ENCODE data around the gene HDAC11.
"Not testable (repeated sequence)": the region's sequence is repeated elsewhere in the genome, so short reads cannot be mapped to it uniquely, and the experiment has no call there.

Gene HDAC11

DNA sequence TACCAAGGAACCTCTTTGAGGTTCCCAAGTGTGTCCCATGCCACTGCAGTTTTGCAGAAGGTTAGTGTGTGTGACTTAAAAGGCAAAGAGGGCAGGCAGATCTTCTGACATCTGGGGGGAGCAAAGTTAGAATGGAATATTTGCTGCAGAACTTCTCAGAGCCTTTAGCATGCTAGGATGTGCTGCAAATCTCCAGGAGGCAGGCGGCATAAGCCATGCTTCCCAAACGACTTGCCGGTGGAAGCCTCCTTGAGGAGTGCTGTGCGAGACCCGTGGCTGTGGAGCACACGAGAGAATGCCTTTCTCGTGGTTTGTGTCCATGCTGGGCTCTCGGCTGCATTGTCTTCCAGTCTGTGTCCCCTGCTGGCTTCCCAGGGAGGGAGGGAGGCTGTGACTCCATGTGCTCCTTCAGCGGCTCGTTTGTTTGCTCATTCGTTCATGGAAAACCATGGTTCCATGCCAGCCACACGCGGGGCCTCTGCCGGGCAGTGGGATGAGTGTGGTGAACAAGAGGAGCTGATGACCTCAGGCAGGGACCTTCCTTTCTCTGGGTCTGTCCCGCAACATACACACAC, 13.8 kb downstream of the HDAC11 start:
- DNase-seq (ENCODE audit: low spot score), result no peak

DNA sequence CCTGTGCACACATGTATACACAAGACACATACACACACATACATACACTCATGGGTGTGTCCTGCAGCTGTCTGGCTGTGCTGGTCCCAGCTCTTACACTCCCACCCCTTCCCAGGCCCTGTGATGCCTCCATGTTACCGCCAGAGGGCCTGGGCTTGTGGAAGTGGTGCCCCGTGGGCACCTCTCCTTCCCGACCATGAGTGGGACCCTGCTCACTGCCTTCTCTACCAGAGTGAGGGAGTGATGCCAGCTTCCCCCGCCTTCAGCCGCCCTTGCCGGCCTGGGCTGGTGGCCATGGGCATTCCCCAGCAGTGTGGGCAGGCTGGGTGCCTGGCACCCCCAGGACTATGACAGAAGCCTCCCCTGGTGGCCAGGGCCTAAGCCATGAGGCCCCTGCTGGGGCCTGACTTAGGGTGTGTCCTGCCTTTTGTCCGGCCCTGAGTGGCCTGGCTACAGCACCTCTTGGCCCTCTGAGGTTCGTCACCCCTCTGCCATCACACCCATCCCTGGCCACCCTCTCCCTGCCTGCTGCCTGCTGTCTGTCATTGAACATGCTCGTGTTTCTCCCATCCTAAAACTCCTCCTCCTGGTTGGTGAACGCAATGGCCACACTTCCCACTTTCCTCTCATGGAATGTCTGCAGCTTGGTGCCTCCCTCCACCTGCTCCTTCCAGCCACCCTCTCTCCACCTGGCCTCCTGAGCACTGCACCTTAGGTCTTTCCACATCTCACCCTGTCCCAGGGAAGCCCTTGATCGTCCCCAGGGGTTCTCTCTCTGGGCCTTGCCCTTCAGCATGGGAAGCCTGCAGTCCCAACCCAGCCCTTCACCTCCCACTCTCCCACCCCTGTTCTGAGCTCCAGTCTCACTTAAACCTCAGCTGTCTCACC, 14.6 kb downstream of the HDAC11 start:
- DNase-seq (ENCODE audit: low spot score), result peak; percentile 67

DNA sequence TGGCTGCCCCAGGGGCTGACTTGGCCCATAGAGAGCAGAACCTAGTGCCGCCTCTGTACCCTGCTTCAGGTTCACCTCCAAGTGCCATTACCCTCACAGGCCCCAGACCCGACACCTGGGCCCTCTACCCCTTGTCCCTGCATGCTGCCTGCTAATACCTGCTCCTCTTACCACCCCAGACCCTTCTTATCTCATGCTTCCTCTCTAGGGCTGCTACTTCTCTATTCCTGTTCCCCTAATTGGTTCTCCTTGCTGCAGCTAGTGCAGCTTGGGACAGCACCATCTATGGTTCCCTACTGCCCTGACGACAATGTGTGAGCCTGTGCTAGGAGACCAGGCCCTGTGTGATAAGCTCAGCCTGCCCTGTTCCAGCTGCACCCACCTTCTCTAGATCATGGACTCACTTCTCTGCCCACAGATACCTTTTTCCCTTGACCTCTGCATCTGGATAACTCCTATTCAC, 15.3 kb downstream of the HDAC11 start:
- DNase-seq (ENCODE audit: low spot score), result no peak

DNA sequence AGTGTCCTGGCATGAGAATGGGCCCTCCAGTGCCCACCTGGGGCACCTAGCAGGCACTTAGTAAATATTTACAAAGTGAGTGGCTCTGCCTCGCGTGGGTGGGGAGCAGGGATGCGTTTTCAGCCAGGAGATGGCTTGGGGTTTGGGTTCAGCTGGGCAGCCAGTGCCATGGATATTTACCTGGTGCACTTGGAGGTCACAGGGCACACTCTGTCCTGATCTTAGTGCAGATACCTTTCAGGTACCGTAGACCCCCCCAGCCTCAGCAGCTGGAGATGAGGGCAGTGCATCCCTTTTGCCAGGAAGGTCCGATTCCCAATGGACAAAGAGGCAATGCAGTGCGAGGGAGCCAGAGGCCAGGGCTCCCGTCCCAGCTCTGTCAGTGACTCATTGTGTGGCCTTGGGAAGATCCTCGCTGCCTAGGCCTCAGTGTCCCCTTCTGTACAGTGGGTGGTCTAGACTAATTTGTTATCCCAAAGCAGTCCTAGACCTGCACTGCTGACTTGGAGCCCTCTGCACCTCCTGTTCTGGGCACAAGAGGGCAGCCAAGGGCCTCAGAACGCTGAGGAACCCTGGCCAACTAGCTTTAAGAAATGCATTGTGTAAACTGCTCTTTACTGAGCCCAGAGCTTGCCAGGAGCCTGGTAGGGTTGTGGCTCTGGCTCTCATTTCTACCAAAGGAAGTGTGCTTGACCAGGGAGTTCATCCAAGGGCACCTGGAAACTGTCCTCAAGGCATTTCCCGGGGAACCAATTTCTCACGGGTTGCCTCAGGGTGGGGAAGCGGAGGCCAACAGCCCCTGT, 16.0 kb downstream of the HDAC11 start:
- DNase-seq (ENCODE audit: low spot score), result peak; percentile 81

DNA sequence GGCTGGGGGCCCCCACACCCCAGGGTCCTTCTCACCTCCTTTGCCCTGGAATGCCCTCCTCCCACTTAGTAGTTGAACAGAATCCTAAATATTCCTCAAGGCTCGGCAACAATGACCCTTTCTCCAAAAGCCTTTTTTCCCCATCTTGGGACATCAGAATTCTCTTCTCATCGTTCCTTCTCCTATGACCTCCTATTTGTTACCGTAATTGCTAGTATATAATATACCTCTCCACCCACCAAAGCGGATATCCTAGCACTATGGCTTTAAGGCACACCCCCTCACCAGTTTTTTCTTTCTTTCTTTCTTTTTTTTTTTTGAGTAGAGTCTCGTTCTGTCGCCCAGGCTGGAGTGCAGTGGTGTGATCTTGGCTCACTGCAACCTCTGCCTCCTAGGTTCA, 16.8 kb downstream of the HDAC11 start:
- DNase-seq (ENCODE audit: low spot score), result no peak

DNA sequence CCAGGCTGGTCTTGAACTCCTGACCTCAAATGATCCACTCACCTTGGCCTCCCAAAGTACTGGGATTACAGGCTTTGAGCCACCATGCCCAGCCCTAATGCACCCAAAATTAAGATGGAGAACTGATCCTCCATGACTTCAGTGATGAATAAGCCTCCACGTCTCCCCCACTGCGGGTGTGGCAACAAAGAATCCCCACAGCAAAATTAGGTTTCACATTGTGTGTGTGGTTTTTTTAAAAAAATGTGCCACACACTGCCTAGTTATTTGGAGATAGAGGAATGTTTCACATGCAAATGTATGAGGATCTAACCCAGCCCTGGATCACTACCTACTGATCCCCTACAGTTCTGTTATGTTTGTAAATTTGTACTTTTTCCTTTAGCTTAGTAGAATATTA, 17.3 kb downstream of the HDAC11 start:
- peak; percentile 71 for DNase-seq (ENCODE audit: low spot score)

DNA sequence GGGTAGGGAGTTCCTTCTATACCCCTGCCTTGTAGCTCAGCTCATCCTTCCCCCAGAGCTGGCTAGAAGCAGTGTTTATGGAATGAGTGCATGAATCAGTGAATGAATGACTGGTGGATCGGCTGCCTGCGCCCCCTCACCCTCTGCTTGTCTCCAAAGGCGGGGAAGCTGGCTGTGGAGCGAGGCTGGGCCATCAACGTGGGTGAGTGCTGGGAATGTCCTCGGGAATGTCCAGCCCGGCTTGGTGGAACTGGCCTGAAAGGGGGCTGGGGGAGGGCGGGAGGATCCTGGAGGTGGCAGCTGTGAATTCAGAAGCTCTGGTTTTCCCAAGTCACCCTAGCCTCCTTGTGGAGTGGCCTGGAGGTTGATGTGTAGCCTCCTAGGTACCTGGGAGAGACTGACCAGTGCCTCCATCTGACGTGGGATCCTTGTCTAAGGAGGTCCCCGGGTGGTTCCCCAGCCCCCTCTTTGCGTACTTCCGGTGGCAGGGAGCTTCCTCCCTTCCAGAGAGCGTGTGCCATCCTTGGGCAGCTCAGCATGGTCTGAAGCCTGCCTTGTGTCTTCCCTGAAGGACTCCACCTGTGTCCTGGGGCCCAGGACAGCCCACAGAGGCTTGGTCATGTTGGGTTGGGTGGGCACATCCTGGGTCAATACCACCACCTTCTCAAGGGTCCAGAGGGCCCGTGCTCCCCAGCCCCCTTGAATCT, 18.4 kb downstream of the HDAC11 start:
- no peak for DNase-seq (ENCODE audit: low spot score)

DNA sequence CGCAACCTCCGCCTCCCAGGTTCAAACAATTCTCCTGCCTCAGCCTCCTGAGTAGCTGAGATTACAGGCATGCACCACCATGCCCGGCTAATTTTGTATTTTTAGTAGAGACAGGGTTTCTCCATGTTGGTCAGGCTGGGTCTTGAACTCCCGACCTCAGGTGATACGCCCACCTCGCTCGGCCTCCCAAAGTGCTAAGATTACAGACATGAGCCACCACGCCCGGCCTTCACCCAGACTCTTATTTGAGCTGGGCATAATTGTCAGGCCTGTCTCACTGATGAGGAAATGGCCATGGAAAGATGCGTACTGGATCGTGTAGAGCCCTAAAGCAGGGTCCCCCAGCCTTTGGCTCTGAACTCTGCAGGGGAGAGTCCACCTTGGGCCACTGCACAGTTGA, 19.1 kb downstream of the HDAC11 start:
- not testable (repeated sequence) for DNase-seq (ENCODE audit: low spot score)

DNA sequence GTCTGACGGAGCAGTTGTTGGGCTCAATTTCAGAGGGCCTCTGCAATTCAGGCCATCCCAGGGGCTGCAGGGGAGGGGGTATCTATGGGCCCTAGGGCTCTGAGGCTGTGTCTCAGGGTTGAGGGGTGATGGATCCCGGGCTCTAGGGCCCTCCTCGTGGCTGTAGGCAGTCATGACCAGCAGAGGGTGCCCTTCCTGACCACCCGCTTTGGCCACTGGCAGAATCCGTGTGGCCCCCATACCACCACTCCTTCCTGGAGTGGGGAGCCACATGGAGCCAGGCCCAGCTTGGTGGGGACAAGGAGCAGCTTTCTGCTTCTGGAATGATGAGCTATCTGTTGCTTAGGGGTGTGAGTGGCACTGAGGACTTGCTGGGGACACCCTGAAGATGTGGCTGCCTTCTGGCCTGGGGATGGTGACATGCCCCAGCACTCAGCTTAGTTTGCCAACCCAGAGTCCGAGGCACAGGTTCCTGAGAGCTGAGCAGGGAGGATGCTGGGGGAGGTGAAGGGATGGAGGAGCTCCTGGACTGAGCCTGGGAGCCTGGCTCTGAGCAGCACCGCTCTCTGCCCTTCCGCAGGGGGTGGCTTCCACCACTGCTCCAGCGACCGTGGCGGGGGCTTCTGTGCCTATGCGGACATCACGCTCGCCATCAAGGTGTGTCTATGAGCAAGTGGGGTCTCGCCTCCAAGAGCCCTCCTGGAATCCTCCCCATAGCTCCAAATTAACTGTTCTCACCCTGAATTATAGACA, 20.2 kb downstream of the HDAC11 start:
- peak; percentile 67 for DNase-seq (ENCODE audit: low spot score)

DNA sequence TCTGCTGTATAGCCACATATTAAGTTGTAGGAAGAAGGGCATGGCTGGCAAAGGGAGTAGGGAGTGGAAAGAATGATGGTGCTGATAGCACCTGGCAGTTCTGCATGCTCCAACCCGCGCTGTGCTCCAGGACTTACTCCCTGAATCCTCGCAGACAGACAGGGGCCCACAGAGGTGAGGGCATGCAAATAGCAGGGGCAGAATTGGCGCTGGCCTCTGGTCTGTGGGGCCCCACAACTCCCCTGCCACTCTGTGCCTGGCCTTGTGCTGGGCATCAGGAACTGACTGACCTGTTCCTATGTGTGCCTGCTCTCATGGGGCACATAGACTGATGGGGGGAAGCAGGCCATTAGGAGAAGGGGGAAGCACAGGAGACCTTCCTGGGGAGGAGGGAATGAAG, 20.9 kb downstream of the HDAC11 start:
- no peak for DNase-seq (ENCODE audit: low spot score)

DNA sequence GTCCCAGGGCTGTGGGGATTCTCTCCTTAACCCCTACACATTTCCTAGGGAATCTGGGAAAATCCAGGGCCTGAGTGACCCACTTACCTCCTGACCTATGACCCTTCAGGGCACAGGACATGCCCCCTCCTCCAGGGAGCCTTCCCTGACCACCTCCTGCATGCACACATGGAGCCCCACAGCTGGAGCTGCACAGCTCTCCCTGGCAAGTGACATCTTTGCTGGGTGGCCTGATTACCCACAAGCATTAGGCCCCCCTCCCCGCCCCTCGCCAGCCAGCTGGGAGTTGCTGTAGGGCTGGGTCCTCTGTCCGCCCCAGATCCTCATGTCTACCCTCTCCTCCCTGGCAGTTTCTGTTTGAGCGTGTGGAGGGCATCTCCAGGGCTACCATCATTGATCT, 21.4 kb downstream of the HDAC11 start:
- DNase-seq (ENCODE audit: low spot score), result no peak

DNA sequence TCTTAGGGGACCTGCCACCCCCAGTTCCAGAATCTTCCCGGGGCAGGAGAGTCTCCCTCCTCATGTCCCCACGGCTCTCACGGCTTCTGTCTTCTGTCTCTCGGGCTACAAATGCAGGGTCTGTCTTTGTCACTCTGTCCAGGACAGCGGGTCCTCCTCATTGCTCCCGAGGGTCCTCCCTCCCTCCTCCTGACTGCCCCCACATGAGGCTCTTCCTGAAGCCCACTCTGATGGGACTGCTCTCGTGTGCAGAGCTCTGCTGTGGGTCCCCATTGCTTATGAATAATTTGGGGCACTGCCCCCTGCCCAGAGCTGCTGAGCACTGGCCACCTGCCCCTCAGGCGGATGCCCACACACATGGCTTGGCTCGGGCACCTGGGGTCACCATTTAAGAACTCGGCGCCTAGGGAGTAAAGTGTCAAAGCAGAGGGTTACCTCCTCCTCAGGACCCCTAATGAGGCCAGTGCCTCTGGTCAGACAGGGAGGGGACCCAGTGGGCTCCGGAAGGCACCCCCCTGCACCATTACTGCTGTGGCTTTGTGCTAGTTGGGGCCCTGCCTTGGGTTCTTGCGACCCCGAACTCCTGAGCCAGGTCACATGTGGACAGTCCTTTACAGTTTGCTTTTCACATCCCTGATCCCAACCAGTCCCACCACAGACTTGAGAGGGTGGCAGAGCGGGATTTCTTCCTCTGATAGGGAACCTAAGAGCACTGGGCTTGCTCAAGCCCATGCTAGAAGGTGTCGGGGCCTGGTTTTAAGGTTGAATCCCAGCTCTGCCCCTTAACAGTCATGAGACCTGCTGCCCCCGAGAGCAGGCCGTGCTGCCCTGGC, 22.1 kb downstream of the HDAC11 start:
- no peak for DNase-seq (ENCODE audit: low spot score)

DNA sequence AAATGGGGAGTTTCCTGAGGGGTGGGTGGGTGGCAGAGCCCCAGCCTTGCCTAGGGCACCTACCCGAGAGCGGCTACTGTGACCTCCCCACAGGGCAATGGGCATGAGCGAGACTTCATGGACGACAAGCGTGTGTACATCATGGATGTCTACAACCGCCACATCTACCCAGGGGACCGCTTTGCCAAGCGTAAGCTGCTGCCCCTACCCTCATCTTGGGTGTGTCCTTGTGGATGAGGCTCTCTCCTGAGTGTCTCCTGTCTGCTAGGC, 22.6 kb downstream of the HDAC11 start:
- no peak for DNase-seq (ENCODE audit: low spot score)

DNA sequence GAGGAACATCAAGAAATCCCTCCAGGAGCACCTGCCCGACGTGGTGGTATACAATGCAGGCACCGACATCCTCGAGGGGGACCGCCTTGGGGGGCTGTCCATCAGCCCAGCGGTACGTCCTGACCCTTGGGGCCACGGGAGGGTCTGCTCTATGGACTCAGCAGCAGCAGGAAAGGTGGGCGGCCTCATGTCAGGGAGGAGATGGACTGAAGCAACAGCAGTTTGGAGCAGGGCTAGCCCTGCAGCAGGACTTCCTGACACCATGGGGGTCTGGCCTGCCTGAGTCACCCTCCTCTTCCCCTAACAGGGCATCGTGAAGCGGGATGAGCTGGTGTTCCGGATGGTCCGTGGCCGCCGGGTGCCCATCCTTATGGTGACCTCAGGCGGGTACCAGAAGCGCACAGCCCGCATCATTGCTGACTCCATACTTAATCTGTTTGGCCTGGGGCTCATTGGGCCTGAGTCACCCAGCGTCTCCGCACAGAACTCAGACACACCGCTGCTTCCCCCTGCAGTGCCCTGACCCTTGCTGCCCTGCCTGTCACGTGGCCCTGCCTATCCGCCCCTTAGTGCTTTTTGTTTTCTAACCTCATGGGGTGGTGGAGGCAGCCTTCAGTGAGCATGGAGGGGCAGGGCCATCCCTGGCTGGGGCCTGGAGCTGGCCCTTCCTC, 24.2 kb downstream of the HDAC11 start:
- DNase-seq (ENCODE audit: low spot score), result no peak

DNA sequence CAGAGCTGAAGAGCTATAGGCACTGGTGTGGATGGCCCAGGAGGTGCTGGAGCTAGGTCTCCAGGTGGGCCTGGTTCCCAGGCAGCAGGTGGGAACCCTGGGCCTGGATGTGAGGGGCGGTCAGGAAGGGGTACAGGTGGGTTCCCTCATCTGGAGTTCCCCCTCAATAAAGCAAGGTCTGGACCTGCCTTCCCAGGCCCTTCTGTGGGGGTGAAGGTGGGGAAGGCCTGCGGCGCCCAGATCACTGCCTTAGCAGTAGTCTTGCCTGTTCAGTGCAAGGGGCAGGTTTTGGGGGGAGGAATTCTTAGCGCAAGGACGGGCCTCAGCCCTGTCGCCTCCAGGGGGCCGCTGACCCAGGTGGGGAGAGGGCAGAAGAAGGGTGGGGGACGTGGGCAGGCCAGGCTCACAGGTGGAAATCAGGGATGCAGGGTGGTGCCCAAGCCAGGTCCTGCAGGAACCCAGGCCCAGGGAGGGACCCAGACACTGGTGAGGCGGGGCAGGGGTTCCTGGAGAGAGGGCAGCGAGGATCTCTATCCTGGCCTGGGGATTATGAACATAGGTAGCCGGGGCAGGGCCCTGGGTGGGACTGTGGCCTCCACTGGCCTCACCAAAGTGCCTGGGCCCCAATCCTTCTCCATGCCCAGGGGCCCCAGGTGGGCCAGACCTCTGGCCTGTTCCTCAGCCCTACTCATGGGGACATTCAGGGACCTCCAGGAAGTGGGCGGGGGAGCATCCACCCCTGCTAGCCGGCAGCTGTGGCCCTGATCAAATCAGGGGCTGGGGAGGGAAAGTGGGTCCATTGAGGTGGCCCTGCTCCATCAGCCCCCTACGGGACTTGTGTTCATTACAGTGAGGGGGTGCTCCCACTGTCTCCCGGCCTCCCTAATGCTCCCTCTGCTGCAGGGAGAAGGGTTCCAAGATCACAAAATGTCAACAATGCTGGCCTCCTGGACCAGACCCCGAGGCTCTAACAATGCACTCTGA, 25.3 kb downstream of the HDAC11 start:
- no peak for DNase-seq (ENCODE audit: low spot score)

DNA sequence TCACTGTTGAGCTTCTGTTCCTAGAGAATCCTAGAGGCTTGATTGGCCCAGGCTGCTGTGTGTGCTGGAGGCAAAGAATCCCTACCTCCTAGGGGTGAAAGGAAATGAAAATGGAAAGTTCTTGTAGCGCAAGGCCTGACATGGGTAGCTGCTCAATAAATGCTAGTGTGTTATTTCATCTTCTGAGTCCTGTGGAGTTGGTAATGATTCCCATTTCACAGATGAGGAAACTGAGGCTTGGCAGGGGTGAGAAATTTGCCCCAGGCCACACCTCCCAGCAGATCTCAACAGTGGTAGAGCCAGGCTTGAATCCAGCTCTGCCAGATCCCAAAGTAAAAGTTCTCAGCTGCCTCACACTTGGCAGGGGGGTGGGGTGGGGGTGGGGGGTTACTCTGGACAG, 26.1 kb downstream of the HDAC11 start:
- DNase-seq (ENCODE audit: low spot score), result no peak

DNA sequence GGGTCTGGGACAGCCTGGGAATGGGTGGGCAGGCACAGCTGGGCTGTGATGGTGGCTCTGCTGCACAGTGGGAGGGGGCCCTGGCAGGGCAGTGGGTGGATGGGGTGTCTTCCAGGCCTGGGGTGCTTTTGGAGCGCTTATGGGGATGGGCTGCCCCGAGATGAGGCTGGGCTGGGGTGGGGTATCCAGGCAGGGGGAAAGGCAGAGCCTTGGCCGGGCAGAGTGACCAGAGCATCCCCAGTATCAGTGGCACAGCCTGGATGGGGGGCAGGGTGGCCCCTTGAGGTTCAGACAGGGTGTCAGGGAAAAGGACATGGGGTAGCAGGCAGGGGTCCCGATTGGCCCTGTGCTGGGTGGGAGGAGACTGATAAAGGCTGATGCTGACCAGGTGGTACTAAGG, 26.6 kb downstream of the HDAC11 start:
- no peak for DNase-seq (ENCODE audit: low spot score)

DNA sequence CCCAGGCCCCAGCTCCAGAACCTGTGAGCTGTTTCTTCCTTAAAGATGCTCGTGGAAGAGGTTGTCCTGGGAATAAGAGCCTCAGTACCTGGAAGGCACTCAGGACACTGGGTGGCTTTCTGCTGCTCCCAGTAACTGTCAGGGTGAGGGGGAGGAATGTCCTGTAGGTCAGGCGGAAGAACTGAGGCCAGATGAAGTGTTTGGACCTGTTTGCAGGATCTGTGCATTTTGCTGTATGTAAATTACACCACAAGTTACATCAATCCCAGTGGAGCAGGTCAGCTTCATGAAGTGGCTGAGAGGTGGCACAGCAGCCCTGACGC, 27.1 kb downstream of the HDAC11 start:
- DNase-seq (ENCODE audit: low spot score), result no peak
